GM12892 (cell line): ENCODE data around the gene RBCK1.

ENCODE experiments used
- POLR2AphosphoS5 ChIP-seq: IDR thresholded peaks from 2 replicates; pipeline ENCODE4 v1.6.1; 2011; ENCODE audit warnings: low read depth, low read length, control low read depth
- TAF1 ChIP-seq: IDR thresholded peaks from 2 replicates; pipeline ENCODE4 v1.6.1; 2011; ENCODE audit warnings: low read depth, mild to moderate bottlenecking, control low read depth, low read length, borderline replicate concordance

- no peak for TF ChIP-seq TAF1
- TF ChIP-seq POLR2AphosphoS5 = no peak
These were observed 39.2 kb upstream of the RBCK1 start for GRCh38 chr20:368915-369314.
